GM19025 (cell line): ENCODE measurements around the gene GIMAP7.

Source experiments
- ATAC-seq: cut with Tn5 transposase; IDR thresholded peaks from one replicate; pipeline ENCODE4 v1.9.1; 2021; ENCODE audit warnings: mild to moderate bottlenecking, low read depth, moderate library complexity; ENCODE audit not compliant: unreplicated experiment

GIMAP7 gene

DNA sequence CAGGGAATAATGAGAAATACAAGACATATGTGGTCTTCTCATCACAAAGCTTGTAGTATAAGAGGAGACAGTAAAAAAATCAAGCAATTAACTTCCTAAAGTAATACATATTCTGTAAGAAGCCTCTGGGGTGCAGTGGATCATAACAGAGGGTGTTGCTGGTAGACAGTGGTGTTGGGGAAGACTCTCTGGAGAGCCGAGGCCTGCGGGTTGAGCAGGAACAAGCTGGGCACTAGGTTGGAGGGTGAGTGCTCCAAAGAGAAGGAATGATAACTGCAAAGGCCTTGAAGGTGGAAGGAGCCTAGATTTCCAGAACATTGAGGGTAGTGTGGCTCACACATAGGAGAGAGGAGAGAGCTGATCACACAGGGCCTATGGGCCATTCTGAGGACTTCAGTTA is 54.0 kb downstream of the GIMAP7 start:
- ATAC-seq = no peak

DNA sequence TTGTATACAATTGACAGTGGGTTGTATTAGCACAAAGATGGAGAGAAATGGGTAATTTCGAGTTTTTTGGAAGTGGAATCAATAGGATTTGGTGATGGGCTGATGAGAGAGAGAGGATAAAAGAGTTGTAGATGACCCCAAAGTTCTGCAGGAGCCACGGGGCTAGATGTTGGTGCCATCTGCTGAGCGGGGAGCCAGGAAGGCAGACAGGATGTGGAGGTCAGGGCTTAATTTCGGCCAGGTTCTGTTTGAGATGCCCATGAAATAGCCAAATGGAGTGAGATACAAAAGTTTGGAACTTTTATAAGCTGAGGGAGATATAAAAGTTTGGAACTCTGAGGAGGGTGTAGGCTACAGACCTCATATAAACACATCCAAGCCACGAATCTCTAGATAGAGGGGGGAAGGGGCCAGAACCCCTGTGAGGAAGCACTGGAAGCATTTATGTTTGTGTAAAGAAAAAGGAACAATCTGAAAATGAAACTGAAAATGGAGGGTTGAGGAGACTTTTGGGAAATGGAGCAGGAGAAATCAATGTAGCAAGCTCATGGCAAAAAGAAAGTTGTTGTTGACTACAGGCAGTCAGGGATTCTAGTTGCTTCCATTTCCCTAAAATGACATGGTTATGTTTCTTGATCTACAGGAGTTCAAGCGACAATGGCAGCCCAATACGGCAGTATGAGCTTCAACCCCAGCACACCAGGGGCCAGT is 54.7 kb downstream of the GIMAP7 start:
- no peak for ATAC-seq
